OCI-LY1 (cell line): ENCODE measurements around the gene PSMD5.

Experiments
- CTCF ChIP-seq: fragments of 200-600 bp; sonication (generic), shearing (Covaris generic); IDR thresholded peaks from 2 replicates; pipeline ENCODE4 v1.5.1; 2017; ENCODE audit warnings: mild to moderate bottlenecking, antibody characterized with exemption, low read length, moderate library complexity, mixed read lengths
- EZH2 ChIP-seq: fragments of 200-600 bp; sonication (generic), shearing (Covaris generic); IDR thresholded peaks from 2 replicates; pipeline ENCODE4 v1.8.0; 2017; ENCODE audit warnings: borderline replicate concordance, mixed run types, mild to moderate bottlenecking, antibody characterized with exemption, low read length, moderate library complexity, mixed read lengths

- TF ChIP-seq CTCF (no peak), EZH2 (no peak)
Measured at GRCh38 chr9:120839146-120839545, 3.6 kb downstream of the PSMD5 start.
